Posterior vena cava (tissue), 2 donors: ENCODE data around the gene SRMS. TPM values are rescaled to one million over a fixed set of nuclear protein-coding genes. Genes with fewer than 3 reads are reported as not detected.

Experiments used
- total RNA-seq, 2 donors: library from RNA; stranded (reverse); fragmentation: NEBNext Ultra II Directional; extraction: Animal tissue kit (Norgen Biotek cat#: 25700); gene quantifications; one replicate each; pipeline ENCODE4 v1.2.1, GENCODE V29; 2021
- donor health status: DM: yes; HTN: yes; CAD: no.
- donor health status: DM: yes; HTN: yes; CAD: no.

The SRMS gene
- total RNA-seq, 2 donors from 2014 or later = not detected

Other genes with a start within 250 kb of the SRMS start
- gene CHRNA4, start 186.4 kb downstream of the SRMS start, total RNA-seq = not detected
- gene KCNQ2, start 75.1 kb downstream of the SRMS start, total RNA-seq = not detected
- 1 to 10 TPM in 1 of 2 donors, under 1 TPM in 1; 0.42 to 2.6 TPM for gene EEF1A2, start 48.7 kb downstream of the SRMS start, total RNA-seq
- gene PPDPF, start 27.0 kb downstream of the SRMS start, total RNA-seq = 100 to 1,000 TPM; 172 to 331 TPM
- under 1 TPM in 1 of 2 donors, not detected in 1; 0.60 TPM for gene PTK6, start 10.4 kb downstream of the SRMS start, total RNA-seq
- gene FNDC11, start 6.4 kb upstream of the SRMS start, total RNA-seq = under 1 TPM in 1 of 2 donors, not detected in 1; 0.19 TPM
- gene HELZ2, start 26.5 kb upstream of the SRMS start, total RNA-seq = 10 to 100 TPM; 13.7 to 25.5 TPM
- 1 to 10 TPM; 6.9 to 8.8 TPM for gene GMEB2, start 79.4 kb upstream of the SRMS start, total RNA-seq
- gene STMN3, start 105.7 kb upstream of the SRMS start, total RNA-seq = 10 to 100 TPM; 11.7 to 27.3 TPM
- gene RTEL1, start 110.6 kb upstream of the SRMS start, total RNA-seq = 10 to 100 TPM; 28.3 to 28.7 TPM
- 1 to 10 TPM; 5.4 to 7.0 TPM for gene TNFRSF6B, start 148.9 kb upstream of the SRMS start, total RNA-seq
- 10 to 100 TPM; 35.7 to 38.1 TPM for gene ARFRP1, start 160.2 kb upstream of the SRMS start, total RNA-seq
- 10 to 100 TPM; 15.1 to 15.2 TPM for gene ZGPAT, start 160.3 kb upstream of the SRMS start, total RNA-seq
- gene LIME1, start 188.9 kb upstream of the SRMS start, total RNA-seq = 1 to 10 TPM; 4.2 to 4.9 TPM
- gene SLC2A4RG, start 192.0 kb upstream of the SRMS start, total RNA-seq = 100 to 1,000 TPM in 1 of 2 donors, 10 to 100 TPM in 1; 54.0 to 112 TPM